ENCODE results near the gene GRB14.

The GRB14 gene

DNA sequence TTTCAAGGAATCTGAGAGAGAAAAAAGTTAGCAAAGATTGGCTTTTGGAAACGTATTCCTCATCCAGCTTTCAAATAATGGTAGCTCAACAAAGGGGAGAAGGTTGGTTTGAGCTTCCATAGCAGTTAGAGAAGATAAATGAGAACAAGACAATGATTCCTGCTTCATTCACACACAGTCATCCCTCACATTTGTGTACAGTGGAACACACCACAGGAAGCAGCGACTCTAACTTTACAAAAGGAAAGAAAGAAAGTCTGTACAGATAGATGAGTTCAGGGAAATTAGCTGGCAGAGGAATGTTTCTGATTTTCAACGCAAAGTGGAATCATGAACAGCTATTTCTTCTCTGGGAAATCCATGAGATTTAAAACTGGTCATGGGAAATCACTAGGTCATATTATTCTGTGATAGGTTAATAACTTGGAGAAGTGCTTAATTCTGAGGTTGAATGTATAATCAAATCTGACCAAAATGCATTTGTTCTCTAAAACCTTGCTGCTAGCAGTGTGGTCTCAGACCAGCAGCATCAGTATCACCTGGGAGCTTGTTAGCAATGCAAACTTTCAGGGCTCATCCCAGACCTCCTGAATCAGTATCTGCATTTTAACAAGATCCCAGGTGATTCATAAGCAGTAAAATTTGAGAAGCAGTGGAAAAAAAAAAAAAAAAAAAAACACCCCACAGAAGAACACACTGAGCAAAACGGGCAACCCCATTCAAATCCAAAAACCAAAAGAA is 112.0 kb downstream of the GRB14 start:
- POLR2A ChIA-PET, result no interaction called here
- DNase-seq (ENCODE audit: extremely low spot score), result no peak
- CTCF ChIA-PET, result interaction anchor here (0.8 kb wide), 1 partner anchor 15 kb away, joined by 3 read pairs; no protein-coding TSS in a partner anchor
- TF ChIP-seq, protein P1, sequence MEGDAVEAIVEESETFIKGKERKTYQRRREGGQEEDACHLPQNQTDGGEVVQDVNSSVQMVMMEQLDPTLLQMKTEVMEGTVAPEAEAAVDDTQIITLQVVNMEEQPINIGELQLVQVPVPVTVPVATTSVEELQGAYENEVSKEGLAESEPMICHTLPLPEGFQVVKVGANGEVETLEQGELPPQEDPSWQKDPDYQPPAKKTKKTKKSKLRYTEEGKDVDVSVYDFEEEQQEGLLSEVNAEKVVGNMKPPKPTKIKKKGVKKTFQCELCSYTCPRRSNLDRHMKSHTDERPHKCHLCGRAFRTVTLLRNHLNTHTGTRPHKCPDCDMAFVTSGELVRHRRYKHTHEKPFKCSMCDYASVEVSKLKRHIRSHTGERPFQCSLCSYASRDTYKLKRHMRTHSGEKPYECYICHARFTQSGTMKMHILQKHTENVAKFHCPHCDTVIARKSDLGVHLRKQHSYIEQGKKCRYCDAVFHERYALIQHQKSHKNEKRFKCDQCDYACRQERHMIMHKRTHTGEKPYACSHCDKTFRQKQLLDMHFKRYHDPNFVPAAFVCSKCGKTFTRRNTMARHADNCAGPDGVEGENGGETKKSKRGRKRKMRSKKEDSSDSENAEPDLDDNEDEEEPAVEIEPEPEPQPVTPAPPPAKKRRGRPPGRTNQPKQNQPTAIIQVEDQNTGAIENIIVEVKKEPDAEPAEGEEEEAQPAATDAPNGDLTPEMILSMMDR (IDR thresholded peaks at IDR 0.05; ENCODE audit: control extremely low read depth, extremely low read depth, low read depth, missing control alignments), result no peak

DNA sequence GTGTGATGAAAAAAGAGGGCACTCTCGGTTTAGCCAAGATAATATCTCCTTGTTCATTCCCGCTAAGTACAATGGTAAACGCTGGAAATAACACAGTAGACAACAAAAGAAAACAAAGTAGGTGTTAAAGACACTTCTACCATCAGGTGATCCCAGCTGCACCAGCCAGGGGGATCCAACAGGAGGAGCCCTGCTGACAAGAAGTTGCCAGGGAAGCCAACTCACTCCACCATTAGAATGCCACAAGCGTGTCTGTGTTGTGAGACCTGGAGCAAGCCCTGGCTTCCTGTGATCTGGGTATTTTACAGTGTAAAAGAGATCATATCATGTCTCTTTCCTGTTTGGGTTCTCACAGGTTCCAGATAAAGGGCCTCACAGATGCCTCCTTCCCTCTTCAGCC is 117.0 kb downstream of the GRB14 start:
- TF ChIP-seq, protein P1 (IDR thresholded peaks at IDR 0.05; ENCODE audit: control extremely low read depth, extremely low read depth, low read depth, missing control alignments), result no peak
- POLR2A ChIA-PET, result no interaction called here
- CTCF ChIA-PET, result no interaction called here
- no peak for DNase-seq (ENCODE audit: extremely low spot score)

DNA sequence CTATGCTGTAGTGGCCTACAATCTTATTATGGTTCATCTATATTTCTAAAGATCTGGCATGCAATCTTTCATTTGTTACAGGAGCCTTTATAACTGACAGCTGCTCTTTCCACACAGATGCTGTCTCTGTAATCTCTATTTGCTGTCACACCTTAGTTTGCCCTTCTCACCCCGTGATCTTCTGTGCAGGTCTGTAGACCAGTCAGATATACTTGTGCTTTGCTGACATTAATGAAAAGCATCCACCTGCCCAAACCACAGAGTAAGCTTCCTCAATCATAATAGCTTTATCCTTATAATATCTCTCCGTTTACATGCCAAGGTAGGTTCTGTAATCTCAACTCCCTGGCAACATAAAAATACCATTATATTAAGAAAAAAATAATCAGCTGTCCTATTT is 122.4 kb downstream of the GRB14 start:
- TF ChIP-seq, protein P1 (IDR thresholded peaks at IDR 0.05; ENCODE audit: control extremely low read depth, extremely low read depth, low read depth, missing control alignments), result no peak
- POLR2A ChIA-PET, result no interaction called here
- DNase-seq (ENCODE audit: extremely low spot score), result no peak
- CTCF ChIA-PET, result interaction anchor here (1.4 to 1.9 kb wide), 2 partner anchors 12 to 1330 kb away, joined by 4 to 5 read pairs; no protein-coding TSS in a partner anchor

DNA sequence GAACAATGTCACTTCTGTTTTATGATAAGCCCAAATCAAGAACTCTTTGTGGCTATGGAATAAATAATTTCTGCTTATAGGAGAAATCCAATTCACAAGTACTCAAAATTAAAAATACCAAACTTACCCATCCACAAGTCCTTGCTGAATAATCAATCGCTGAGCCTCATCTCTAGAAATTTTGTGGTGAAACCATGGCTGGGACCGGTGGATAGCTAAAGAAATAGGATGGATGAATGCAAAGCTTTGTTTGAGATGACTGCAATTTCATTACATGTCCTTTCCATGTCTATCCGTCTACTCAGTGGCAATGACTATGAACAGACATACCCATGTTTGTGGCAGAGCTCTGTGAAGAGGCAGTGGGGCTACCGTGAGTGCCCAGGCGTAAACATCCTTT is 124.4 kb downstream of the GRB14 start:
- DNase-seq (ENCODE audit: extremely low spot score), result no peak
- CTCF ChIA-PET, result interaction anchor here (1.1 to 1.6 kb wide), 2 partner anchors 10 to 43 kb away, joined by 3 to 5 read pairs; no protein-coding TSS in a partner anchor
- TF ChIP-seq, protein P1 (IDR thresholded peaks at IDR 0.05; ENCODE audit: control extremely low read depth, extremely low read depth, low read depth, missing control alignments), result no peak
- POLR2A ChIA-PET, result no interaction called here

DNA sequence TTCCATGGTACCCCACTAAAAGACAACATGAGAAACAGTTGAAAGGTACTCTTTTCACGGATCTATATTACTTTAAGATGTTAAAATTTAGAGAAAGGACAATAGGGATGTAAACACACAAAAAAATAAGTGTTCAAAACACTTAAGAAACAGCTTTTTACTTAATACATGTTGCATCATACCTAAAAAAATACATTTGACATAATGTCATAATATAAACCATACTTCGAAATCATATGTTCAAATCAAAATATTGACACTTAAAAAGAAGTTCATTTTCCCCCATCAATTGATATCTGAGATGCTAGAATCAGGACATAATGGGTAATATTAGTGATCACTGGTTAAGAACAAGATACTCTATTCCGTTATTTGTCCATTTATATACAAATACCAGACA is 124.9 kb downstream of the GRB14 start:
- TF ChIP-seq, protein P1 (IDR thresholded peaks at IDR 0.05; ENCODE audit: control extremely low read depth, extremely low read depth, low read depth, missing control alignments), result no peak
- CTCF ChIA-PET, result interaction anchor here (1.6 kb wide), 1 partner anchor 10 kb away, joined by 5 read pairs; no protein-coding TSS in a partner anchor
- POLR2A ChIA-PET, result no interaction called here
- no peak for DNase-seq (ENCODE audit: extremely low spot score)

DNA sequence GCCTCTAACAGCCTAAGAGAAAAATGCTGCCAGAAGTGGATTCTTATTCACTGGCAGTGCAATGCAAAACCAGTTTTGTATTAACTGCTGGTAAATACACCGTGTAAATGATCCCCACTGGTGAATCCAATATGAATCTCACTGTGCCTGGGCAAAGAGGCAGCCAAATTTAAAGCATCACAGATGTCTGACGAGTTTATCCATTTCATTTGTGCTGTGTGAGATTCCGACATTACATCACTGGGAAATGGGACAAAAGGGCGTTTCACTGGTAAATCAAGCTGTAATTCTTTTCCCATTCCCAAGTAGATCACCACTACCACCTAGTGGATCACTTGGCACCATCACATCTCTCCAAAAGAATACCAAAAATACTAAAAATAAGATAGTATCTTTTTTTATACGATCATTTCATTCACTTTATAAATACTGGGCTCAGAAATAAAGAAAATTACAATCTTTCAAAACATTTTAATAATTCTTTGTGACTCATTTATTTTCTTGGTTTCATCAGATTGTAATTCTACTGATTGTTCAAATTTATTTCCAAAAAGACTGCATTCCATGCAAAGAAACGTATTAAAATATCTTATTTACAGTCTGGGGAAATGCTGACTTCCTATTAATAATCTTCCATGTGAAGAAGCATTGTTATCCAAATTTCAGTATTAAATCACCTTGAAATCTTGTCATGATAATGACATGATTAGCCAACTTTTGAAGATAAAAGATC is 125.6 kb downstream of the GRB14 start:
- TF ChIP-seq, protein P1 (IDR thresholded peaks at IDR 0.05; ENCODE audit: control extremely low read depth, extremely low read depth, low read depth, missing control alignments), result peak; percentile 23
- ChIA-PET CTCF (no interaction called here), POLR2A (no interaction called here)
- no peak for DNase-seq (ENCODE audit: extremely low spot score)
